Esophagus (tissue), 2 donors: Measurements from ENCODE around the gene TC2N. TPM values are rescaled to one million over a fixed set of nuclear protein-coding genes. Genes with fewer than 3 reads are reported as not detected.
"Not testable (repeated sequence)": the region's sequence is repeated elsewhere in the genome, so short reads cannot be mapped to it uniquely, and the experiment has no call there.

Experiments used
- H3K27ac ChIP-seq, 2 donors: one replicate each; pipeline ENCODE4 v1.5.1; 2013; ENCODE audit warnings: low read depth in 2 of 2, mild to moderate bottlenecking in 2 of 2, inconsistent platforms in 1 of 2, low read length in 1 of 2, moderate library complexity in 1 of 2
- H3K27me3 ChIP-seq, 2 donors: one replicate each; pipeline ENCODE4 v1.6.1; 2013; ENCODE audit warnings: low read length in 2 of 2, control low read depth in 1 of 2, mild to moderate bottlenecking in 1 of 2; ENCODE audit not compliant: insufficient read depth in 2 of 2, control insufficient read depth in 1 of 2
- H3K36me3 ChIP-seq, 2 donors: one replicate each; pipeline ENCODE4 v1.6.1; 2013; ENCODE audit warnings: low read length in 1 of 2; ENCODE audit not compliant: control insufficient read depth in 2 of 2, insufficient read depth in 2 of 2
- H3K4me1 ChIP-seq, 2 donors: one replicate each; pipeline ENCODE4 v1.6.1; 2013; ENCODE audit warnings: low read length in 1 of 2; ENCODE audit not compliant: control insufficient read depth in 2 of 2, insufficient read depth in 2 of 2
- H3K4me3 ChIP-seq, 2 donors: one replicate each; pipeline ENCODE4 v1.5.1; 2013; ENCODE audit warnings: low read length in 2 of 2, mild to moderate bottlenecking in 2 of 2, low read depth in 1 of 2, moderate library complexity in 1 of 2
- H3K9me3 ChIP-seq, 2 donors: one replicate each; pipeline ENCODE4 v1.6.1; 2013; ENCODE audit warnings: mild to moderate bottlenecking in 2 of 2, low read depth in 1 of 2, low read length in 1 of 2, moderate library complexity in 1 of 2; ENCODE audit not compliant: control insufficient read depth in 2 of 2, insufficient read depth in 1 of 2
- WGBS, 2 donors: extraction: QIAGEN DNeasy Blood & Tissue Kit; methylation state at CpG; one replicate each; pipeline ENCODE4 v1.1.7; 2013; 5-methylcytosine and 5-hydroxymethylcytosine counted together
- polyA plus RNA-seq, 2 donors: library from polyadenylated mRNA; stranded (reverse); fragments of 200-250 nt; gene quantifications; one replicate each; pipeline ENCODE4 v1.2.3, GENCODE V29; 2013
- donor health status: healthy with polysubstance abuse.
- donor health status: Bipolar disorder and iron deficiency.

The TC2N gene
- polyA plus RNA-seq, 2 donors: 14.9 TPM

DNA sequence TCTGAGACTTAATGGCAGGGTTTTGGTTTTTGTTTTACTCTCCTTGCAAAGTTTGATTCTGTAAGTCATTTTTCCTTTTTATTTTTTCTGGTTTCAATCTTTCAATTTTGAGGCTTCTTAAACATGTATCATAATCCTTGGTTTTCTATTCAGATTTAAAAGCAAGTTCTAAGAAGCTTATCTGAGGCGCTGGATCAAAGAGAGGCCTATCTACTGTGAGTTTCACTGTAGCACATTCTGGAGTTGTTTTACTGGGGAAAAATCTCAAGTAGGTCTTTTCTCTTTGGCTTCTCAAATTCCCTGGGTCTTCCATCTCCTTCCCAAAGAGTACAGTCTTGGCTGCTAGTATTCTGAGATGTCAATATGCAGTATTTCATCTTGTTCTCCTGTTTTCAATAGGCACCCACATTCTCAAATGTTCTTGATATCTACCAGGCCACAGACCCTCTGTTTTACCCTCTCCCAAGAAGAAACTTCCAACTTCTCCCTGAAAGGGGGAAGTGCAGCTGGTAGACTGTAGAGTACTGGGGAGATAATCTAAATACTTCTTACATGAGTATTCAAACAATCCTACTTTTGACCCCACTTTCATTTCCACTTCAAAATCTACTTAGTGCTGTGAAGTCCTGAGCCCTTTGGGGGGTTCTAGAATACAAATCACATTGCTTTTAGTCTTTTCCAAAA lies 124.6 kb downstream of the TC2N start:
- no peak overlapping the region for H3K4me3 ChIP-seq
- no peaks in the 10 kb centered on the region for H3K27me3 ChIP-seq
- H3K36me3 ChIP-seq: no peaks in the 10 kb centered on the region
- H3K27ac ChIP-seq: no peak overlapping the region
- 78 to 92% methylated on average over 1 of the region's 1 CpG for WGBS, 2 donors
- H3K4me1 ChIP-seq: no peaks in the 10 kb centered on the region
- no peaks in the 10 kb centered on the region for H3K9me3 ChIP-seq

DNA sequence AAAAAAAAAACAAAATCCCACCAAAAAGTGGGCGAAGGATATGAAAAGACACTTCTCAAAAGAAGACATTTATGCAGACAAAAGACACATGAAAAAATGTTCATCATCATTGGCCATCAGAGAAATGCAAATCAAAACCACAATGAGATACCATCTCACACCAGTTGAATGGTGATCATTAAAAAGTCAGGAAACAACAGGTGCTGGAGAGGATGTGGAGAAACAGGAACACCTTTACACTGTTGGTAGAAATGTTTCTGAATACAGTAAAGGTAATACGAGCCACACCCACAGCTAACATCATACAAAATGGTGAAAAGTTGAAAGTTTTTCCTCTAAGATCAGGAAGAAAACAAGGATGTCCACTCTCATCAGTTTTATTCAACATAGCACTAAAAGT lies 127.5 kb downstream of the TC2N start:
- H3K4me1 ChIP-seq, H3K4me3 ChIP-seq, H3K27me3 ChIP-seq, H3K36me3 ChIP-seq, H3K9me3 ChIP-seq, H3K27ac ChIP-seq: not testable (repeated sequence)
- WGBS, 2 donors: 92 to 95% methylated on average over 2 of the region's 2 CpGs

GRCh38 chr14:91737619-91738018 lies 129.7 kb downstream of the TC2N start:
- no peak overlapping the region for H3K27ac ChIP-seq
- WGBS, 2 donors: 94 to 96% methylated on average over 5 of the region's 5 CpGs
- H3K9me3 ChIP-seq: no peaks in the 10 kb centered on the region
- no peaks in the 10 kb centered on the region for H3K27me3 ChIP-seq
- no peak overlapping the region for H3K4me3 ChIP-seq
- no peaks in the 10 kb centered on the region for H3K36me3 ChIP-seq
- H3K4me1 ChIP-seq: no peaks in the 10 kb centered on the region

GRCh38 chr14:91732859-91733477 lies 134.4 kb downstream of the TC2N start:
- Histone ChIP-seq H3K4me3 (no peak overlapping the region), H3K27ac (no peak overlapping the region), H3K27me3 (no peaks in the 10 kb centered on the region), H3K4me1 (no peaks in the 10 kb centered on the region), H3K9me3 (no peaks in the 10 kb centered on the region), H3K36me3 (no peaks in the 10 kb centered on the region)
- 30 to 32% methylated on average over 2 of the region's 2 CpGs for WGBS, 2 donors

GRCh38 chr14:91732439-91732838 lies 134.9 kb downstream of the TC2N start:
- H3K4me1 ChIP-seq: no peaks in the 10 kb centered on the region
- 74 to 82% methylated on average over 5 of the region's 5 CpGs for WGBS, 2 donors
- no peaks in the 10 kb centered on the region for H3K27me3 ChIP-seq

GRCh38 chr14:91731986-91732385 lies 135.3 kb downstream of the TC2N start, which contains the start of gene CATSPERB:
Gene CATSPERB (minus strand): TSS chr14:91732086. CDS start chr14:91729479, 2,607 bp downstream.
- WGBS, 2 donors: 95 to 96% methylated on average over 2 of the region's 2 CpGs

More at GRCh38 chr14:91732439-91732838, 134.9 kb downstream of the TC2N start:
- Histone ChIP-seq H3K4me3 (no peak overlapping the region), H3K9me3 (no peaks in the 10 kb centered on the region), H3K27ac (no peak overlapping the region), H3K36me3 (no peaks in the 10 kb centered on the region)

GRCh38 chr14:91731018-91731417 lies 136.3 kb downstream of the TC2N start:
- no peaks in the 10 kb centered on the region for H3K9me3 ChIP-seq
- no peaks in the 10 kb centered on the region for H3K4me1 ChIP-seq
- peaks cover 0 to 2% of the 10 kb centered on the region in 2 donors for H3K27me3 ChIP-seq
- WGBS, 2 donors: 49 to 67% methylated on average over 2 of the region's 2 CpGs
- no peaks in the 10 kb centered on the region for H3K36me3 ChIP-seq
- H3K27ac ChIP-seq: no peak overlapping the region
- no peak overlapping the region for H3K4me3 ChIP-seq

More at GRCh38 chr14:91731986-91732385, 135.3 kb downstream of the TC2N start, which contains the start of gene CATSPERB:
- no peaks in the 10 kb centered on the region for H3K9me3 ChIP-seq
- no peak within 1 kb of the TSS for H3K27ac ChIP-seq
- H3K27me3 ChIP-seq: no peaks in the 10 kb centered on the region
- no peak within 1 kb of the TSS for H3K4me3 ChIP-seq
- H3K4me1 ChIP-seq: no peaks in the 10 kb centered on the region
- H3K36me3 ChIP-seq: no peaks in the 10 kb centered on the region

GRCh38 chr14:91729756-91730155 lies 137.6 kb downstream of the TC2N start:
- WGBS, 2 donors: 67 to 70% methylated on average over 3 of the region's 3 CpGs
- H3K27me3 ChIP-seq: peaks cover 0 to 2% of the 10 kb centered on the region in 2 donors
- no peaks in the 10 kb centered on the region for H3K36me3 ChIP-seq
- no peak overlapping the region for H3K4me3 ChIP-seq
- H3K27ac ChIP-seq: no peak overlapping the region
- no peaks in the 10 kb centered on the region for H3K4me1 ChIP-seq
- no peaks in the 10 kb centered on the region for H3K9me3 ChIP-seq
